ENCODE results near the gene CWC25. TPM values are rescaled to one million over a fixed set of nuclear protein-coding genes. Genes with fewer than 3 reads are reported as not detected.

Gene CWC25
- total RNA-seq (2022; extraction: Qiagen RNA extraction) = 20.1 to 27.4 TPM (median 21.2 TPM) in 5 replicates

DNA sequence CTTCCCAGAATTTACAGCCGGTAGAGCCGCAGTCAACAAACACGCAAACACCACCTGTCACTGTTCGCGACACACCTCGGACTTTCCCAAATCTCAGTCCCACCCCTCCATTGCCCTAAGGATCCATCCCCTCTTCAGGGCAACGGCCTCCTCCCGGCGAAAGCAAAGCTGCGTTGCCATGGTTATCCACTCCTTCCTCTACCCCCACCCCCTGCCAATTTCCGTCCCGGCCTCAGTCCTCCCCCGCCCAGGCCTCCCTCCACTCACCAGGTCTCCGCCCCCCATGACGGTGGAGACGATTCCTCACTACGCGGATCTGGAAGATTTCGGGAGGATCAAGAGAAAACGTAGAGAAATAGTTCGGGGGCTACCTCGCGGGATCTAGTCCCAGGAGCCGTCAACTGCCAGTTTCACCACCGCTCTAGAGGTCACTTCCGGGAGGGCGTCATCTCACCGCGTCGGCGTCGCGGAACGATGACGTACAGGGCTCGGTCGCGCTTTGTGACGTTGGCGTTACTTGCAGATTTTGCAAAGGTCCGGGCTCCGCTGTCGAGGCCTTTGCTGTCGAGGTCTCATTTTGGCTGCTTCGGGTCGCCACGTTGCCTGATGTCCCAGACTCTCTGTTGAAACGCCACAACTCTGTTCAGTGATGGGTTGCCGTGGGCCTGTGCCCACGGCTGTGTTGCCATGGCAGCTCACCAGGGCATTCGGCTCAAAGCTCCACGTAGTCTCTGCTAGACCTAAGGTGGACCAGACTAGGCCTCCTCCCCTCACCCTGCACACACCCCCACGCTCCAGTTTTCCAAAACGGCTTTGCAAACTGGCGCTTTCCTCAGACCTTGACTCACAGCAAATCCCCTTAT is at the start of gene CWC25:
Gene CWC25, minus strand, starts transcription at position 423 of the 863 bp plus-strand sequence. Its CDS starts 138 bp downstream, at position 285.

GRCh38 chr17:38869526-38870258 is 44.6 kb upstream of the CWC25 start, which contains the start of gene LASP1:
Gene LASP1 (plus strand): TSS chr17:38870058. CDS start chr17:38870190, 132 bp downstream.

GRCh38 chr17:38853292-38854219 is 28.4 kb upstream of the CWC25 start, which contains the start of gene RPL23:
Gene RPL23 (minus strand): TSS chr17:38853721. CDS start chr17:38853710, 11 bp downstream.

DNA sequence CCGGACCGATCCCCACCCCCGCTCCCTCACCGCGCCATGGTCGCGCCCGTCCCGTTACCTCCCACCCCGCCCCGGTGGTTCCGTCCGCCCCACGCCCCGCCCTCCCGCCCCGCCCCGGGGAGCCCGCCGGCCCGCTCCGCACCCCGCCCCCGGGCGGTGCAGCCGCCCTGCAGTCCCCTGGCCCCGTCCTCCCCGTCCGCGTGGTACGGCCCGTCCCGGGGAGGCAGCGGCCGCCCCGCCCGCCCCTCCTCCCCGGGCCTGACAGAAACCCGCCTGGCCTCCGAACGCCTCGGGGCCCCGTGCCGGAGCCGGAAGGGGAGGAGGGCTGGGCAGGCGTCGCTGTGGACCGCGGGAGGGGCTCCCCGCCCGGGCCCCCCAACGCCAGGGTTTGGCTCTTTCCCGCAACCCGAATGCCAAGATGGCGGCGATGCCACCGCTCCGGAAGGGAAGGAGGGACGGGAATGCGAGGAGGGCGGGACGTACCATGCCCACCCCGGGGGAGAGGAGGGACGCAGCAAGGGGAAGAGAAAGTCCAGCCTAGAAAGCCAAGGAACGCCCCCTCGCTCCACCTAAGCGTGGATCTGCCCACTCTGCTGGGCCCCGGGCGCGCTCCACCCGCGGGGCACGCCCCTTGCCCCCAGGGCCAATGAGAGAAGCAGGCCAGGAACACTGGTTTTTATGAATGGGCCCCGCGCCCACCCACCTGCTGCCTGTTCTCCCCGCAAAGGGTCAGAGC is 25.5 kb downstream of the CWC25 start, which contains the start of gene PIP4K2B:
Gene PIP4K2B, minus strand, starts transcription at position 56 of the 736 bp plus-strand sequence. CDS start 132 bp downstream, outside the sequence.

GRCh38 chr17:38752308-38753070 is 72.6 kb downstream of the CWC25 start, which contains the start of gene PSMB3:
Gene PSMB3 (plus strand): TSS chr17:38752741. CDS start chr17:38752827, 86 bp downstream.

Other genes with a start within 250 kb of the CWC25 start
- 1.3 to 3.5 TPM (median 2.6 TPM) in 5 replicates for gene SRCIN1, start 219.4 kb downstream of the CWC25 start, total RNA-seq (2022; extraction: Qiagen RNA extraction)
- gene EPOP, start 150.4 kb downstream of the CWC25 start, total RNA-seq (2022; extraction: Qiagen RNA extraction) = 9.7 to 12.9 TPM (median 12.0 TPM) in 5 replicates
- gene MLLT6, start 120.0 kb downstream of the CWC25 start, total RNA-seq (2022; extraction: Qiagen RNA extraction) = 23.4 to 30.4 TPM (median 25.0 TPM) in 5 replicates
- 43.2 to 102 TPM (median 95.5 TPM) in 5 replicates for gene CISD3, start 95.0 kb downstream of the CWC25 start, total RNA-seq (2022; extraction: Qiagen RNA extraction)
- gene PCGF2, start 77.0 kb downstream of the CWC25 start, total RNA-seq (2022; extraction: Qiagen RNA extraction) = 32.8 to 60.3 TPM (median 58.9 TPM) in 5 replicates
- gene PSMB3, start 72.6 kb downstream of the CWC25 start, total RNA-seq (2022; extraction: Qiagen RNA extraction) = 343 to 455 TPM (median 427 TPM) in 5 replicates
- 37.9 to 41.0 TPM (median 38.2 TPM) in 5 replicates for gene PIP4K2B, start 25.8 kb downstream of the CWC25 start, total RNA-seq (2022; extraction: Qiagen RNA extraction)
- gene RPL23, start 28.4 kb upstream of the CWC25 start, total RNA-seq (2022; extraction: Qiagen RNA extraction) = 2,603 to 2,797 TPM (median 2,659 TPM) in 5 replicates
- 239 to 256 TPM (median 252 TPM) in 5 replicates for gene LASP1, start 44.7 kb upstream of the CWC25 start, total RNA-seq (2022; extraction: Qiagen RNA extraction)
- 0.02 TPM in 1 of 5 replicates, not detected in the others for gene FBXO47, start 142.1 kb upstream of the CWC25 start, total RNA-seq (2022; extraction: Qiagen RNA extraction)

Measured in A549 treated with AZD2906 at 1 μM for 4 hours (cell line).